Breast epithelium (tissue), 3 donors: Measurements from ENCODE around the gene LEPROT.

ENCODE experiments used
- POLR2A ChIP-seq: fragments of 450-650 bp; IDR thresholded peaks from one replicate; pipeline ENCODE4 v1.6.1; 2016; ENCODE audit warnings: antibody characterized with exemption, mild to moderate bottlenecking, moderate library complexity
- TF ChIP-seq, protein P1 (sequence below), 3 donors: fragments of 450-650 bp; IDR thresholded peaks; one replicate each; pipeline ENCODE4 v1.5.1; 2016 to 2017; ENCODE audit warnings: antibody characterized with exemption in 3 of 3, mild to moderate bottlenecking in 3 of 3, moderate library complexity in 3 of 3

DNA sequence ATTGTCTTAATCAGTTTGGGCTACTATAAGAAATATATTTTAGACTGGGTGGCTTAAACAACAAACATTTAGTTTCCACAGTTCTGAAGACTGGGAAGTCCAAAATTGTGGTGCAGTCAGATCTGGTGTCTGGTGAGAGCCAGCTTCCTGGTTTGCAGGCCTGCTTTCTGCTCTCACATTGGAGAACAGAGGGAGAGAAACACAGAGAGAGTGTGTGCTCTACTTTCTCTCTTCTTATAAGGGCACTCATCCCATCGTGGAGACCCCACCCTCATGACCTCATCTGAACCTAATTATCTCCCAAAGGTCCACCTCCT is 4.1 kb downstream of the LEPROT start:
- no peak for TF ChIP-seq POLR2A
- TF ChIP-seq, protein P1, sequence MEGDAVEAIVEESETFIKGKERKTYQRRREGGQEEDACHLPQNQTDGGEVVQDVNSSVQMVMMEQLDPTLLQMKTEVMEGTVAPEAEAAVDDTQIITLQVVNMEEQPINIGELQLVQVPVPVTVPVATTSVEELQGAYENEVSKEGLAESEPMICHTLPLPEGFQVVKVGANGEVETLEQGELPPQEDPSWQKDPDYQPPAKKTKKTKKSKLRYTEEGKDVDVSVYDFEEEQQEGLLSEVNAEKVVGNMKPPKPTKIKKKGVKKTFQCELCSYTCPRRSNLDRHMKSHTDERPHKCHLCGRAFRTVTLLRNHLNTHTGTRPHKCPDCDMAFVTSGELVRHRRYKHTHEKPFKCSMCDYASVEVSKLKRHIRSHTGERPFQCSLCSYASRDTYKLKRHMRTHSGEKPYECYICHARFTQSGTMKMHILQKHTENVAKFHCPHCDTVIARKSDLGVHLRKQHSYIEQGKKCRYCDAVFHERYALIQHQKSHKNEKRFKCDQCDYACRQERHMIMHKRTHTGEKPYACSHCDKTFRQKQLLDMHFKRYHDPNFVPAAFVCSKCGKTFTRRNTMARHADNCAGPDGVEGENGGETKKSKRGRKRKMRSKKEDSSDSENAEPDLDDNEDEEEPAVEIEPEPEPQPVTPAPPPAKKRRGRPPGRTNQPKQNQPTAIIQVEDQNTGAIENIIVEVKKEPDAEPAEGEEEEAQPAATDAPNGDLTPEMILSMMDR (IDR thresholded peaks at IDR 0.05) = no peak
